HUDEP-2 (cell line): ENCODE results near the gene TDRD12.
"Not testable (repeated sequence)": the region's sequence is repeated elsewhere in the genome, so short reads cannot be mapped to it uniquely, and the experiment has no call there.

ENCODE experiments used
- DNase-seq, 76 experiments: peaks; one replicate each; lab custom pipeline; 2025; ENCODE audit not compliant: unreplicated experiment in 76 of 76; lab: John Stamatoyannopoulos, UW

The TDRD12 gene

GRCh38 chr19:32744555-32745325, 25.2 kb downstream of the TDRD12 start:
- no peak for DNase-seq

- not testable (repeated sequence) for DNase-seq
These were observed 26.2 kb downstream of the TDRD12 start for GRCh38 chr19:32745594-32746251.

GRCh38 chr19:32746631-32747196, 27.1 kb downstream of the TDRD12 start:
- not testable (repeated sequence) for DNase-seq

- DNase-seq: peak in 8 of 76 experiments; percentile 3 to 22 (median 8)
These were observed 28.9 kb downstream of the TDRD12 start for GRCh38 chr19:32748497-32748896.

GRCh38 chr19:32748948-32749347, 29.4 kb downstream of the TDRD12 start:
- no peak for DNase-seq

GRCh38 chr19:32749361-32749760, 29.8 kb downstream of the TDRD12 start:
- DNase-seq: no peak

GRCh38 chr19:32750441-32751055, 31.0 kb downstream of the TDRD12 start:
- peak in 1 of 76 experiments; percentile 19 for DNase-seq

GRCh38 chr19:32751066-32751465, 31.5 kb downstream of the TDRD12 start:
- no peak for DNase-seq

- no peak for DNase-seq
These were observed 37.6 kb downstream of the TDRD12 start for GRCh38 chr19:32757189-32757588.

GRCh38 chr19:32765365-32765764, 45.8 kb downstream of the TDRD12 start:
- DNase-seq: not testable (repeated sequence)

- no peak for DNase-seq
These were observed 48.5 kb downstream of the TDRD12 start for GRCh38 chr19:32767951-32768679.

- no peak for DNase-seq
These were observed 52.0 kb downstream of the TDRD12 start for GRCh38 chr19:32771596-32771995.

GRCh38 chr19:32773126-32773525, 53.6 kb downstream of the TDRD12 start:
- no peak for DNase-seq

GRCh38 chr19:32779082-32779481, 59.5 kb downstream of the TDRD12 start:
- no peak for DNase-seq

- no peak for DNase-seq
These were observed 61.7 kb downstream of the TDRD12 start for GRCh38 chr19:32781280-32781679.

GRCh38 chr19:32782089-32782488, 62.5 kb downstream of the TDRD12 start:
- not testable (repeated sequence) for DNase-seq

- not testable (repeated sequence) for DNase-seq
These were observed 67.7 kb downstream of the TDRD12 start for GRCh38 chr19:32787161-32787813.

GRCh38 chr19:32787895-32788294, 68.3 kb downstream of the TDRD12 start:
- DNase-seq: not testable (repeated sequence)

- DNase-seq: no peak
These were observed 69.9 kb downstream of the TDRD12 start for GRCh38 chr19:32789429-32789828.

GRCh38 chr19:32798201-32798600, 78.6 kb downstream of the TDRD12 start:
- no peak for DNase-seq
